HG02970 (cell line): ENCODE results near the gene GRID2.

ENCODE experiments used
- ATAC-seq: cut with Tn5 transposase; IDR thresholded peaks from one replicate; pipeline ENCODE4 v1.9.1; 2021; ENCODE audit warnings: mild to moderate bottlenecking, moderate library complexity, moderate number of reproducible peaks; ENCODE audit not compliant: unreplicated experiment, low FRiP score

The GRID2 gene

DNA sequence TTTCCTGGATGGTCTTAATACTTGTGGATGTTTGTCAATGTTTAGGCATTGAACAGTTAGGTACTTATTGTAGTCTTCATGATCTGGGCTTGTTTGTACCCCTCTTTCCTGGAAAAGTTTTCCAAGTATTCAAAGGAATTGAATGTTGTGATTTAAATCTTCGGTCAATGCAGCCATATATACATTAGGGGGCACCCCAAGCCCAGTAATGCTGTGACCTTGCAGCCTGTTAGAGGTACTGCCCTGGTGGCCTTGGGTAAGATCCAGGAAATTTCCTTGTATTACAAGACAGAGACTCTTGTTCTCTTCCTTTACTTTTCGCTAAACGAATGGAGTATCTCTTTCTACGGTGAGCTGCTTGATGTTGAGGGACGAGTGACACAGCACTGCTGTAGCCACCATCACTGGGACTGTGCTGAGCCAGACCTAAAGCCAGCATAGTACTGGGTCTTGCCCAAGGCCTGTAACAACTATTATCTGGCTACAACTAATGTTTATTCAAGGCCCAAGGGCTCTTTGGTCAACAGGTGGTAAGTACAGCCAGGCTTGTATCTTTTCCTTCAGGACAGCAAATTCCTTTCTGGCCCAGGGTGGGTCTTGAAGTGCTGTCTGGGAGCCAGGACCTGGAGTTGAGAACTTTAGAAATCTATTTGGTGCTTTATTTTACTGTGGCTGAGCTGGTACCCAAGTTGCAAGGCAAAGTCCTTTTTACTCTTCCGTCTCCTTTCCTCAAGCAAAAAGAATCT, 1406.5 kb downstream of the GRID2 start:
- ATAC-seq, result no peak

DNA sequence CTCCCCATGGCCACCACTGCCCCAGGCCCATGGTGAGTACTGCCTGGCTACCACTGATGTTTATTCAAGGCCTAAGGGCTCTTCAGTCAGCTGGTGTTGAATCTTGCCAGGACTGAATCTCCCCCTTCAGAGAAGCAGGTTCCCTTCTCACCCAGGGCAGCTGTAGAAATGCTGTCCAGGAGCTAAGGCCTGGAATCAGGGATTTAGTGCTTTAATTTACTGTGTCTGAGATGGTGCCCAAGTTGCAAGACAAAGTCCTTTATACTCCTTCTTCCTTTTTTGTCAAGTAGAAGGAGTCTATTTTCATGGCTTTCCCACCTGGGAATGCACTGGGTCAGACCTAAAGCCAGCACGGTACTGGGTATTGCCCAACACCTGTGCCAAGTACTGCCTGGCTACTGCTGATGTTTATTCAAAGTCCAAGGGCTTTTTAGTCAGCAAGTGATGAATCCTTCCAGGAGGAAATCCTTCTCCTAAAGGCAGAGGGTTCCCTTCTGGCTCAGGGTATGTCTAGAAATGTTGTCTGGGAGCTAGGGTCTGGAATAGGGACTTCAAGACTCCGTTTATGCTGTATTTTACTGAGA, 1407.2 kb downstream of the GRID2 start:
- ATAC-seq, result no peak

DNA sequence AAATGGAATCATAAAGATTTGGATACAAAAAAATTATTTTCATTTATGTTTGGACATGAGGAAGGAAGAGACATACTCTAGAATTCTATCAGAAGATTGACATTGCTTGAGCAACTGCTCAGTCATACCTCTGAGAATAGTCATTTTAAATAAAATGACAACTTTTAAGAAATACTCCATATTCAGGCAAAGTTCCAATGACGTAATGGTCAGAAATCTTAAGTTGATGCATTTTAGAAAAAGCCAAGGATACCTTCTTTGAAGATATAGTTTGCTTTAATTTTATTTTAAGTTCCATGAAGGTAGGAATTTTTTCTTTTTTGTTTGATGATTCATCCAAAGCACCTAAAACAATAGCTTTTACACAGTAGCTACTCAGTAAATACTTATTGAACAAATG, 1414.5 kb downstream of the GRID2 start:
- ATAC-seq, result no peak

DNA sequence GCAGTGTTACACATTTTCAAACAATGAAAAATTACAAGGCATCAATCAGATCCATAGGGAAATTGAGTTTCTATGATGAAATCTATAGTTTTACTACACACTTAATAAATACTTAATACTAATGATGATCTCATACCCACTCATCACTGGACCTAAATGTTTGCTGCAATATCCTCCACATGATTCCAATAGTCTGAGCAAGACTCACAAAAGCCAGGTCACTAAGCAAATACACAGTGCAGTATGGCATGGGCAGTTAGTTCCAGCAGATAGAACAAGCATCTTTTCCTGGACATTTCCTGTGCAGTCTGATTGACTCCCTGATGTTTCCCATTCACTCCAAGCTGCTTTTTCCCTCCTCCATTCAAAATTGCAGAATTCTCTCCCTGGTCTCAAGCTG, 1415.8 kb downstream of the GRID2 start:
- no peak for ATAC-seq

DNA sequence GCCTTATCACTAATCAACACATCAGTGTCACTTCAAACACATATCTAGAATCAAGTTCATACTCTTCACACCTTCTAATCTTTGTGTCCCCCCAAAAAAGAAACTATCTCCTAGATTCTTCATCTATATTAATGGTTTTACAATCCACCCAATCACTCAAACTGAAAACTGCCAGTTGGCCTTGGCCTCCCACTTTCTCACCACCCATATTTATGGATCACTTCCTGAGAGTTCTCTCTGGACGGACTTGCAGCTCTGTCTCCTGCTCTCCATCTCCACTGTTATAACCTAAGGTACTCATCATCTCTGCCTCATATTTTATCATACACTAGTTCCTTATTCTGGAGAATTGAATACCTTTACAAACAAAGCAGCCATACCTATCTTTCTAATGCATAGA, 1418.7 kb downstream of the GRID2 start:
- ATAC-seq, result no peak

DNA sequence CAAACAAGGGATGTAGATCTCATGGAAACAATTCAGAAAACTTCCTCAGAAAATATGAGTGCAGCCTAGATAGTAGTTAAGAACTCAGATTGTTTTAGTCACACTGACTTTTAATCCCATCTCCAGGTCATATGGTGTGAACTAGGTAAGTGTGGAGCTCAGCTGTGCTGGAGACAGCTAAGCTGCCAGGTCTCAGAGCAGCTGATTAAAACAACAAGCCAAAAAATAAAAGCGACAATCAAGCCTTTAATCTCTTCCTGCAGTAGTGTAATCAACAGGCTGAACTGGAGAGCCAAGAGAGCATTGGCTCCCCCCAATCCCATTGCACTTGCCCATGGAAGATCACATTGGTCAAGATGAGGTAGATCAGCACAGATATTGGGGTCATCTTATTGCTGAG, 1426.5 kb downstream of the GRID2 start:
- no peak for ATAC-seq

DNA sequence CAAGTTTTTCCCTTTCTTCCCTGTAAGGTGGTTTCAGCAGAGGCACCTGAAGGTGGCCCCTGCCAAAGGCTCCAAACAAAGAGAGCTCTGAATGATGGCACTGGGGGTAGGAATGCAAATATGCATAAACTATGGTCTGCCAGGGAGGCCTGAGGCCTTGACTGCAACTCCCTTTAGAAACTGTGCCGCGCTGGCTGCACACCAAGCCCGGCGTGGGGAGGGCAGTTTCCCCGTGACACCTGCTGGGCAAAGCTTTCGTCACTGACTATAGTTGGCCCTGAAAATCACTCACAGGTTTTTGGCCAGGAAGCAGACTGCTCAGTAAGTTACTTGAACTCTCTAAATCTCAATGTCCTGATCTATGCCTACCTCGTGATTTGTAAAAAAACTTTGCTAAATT, 1427.0 kb downstream of the GRID2 start:
- no peak for ATAC-seq

DNA sequence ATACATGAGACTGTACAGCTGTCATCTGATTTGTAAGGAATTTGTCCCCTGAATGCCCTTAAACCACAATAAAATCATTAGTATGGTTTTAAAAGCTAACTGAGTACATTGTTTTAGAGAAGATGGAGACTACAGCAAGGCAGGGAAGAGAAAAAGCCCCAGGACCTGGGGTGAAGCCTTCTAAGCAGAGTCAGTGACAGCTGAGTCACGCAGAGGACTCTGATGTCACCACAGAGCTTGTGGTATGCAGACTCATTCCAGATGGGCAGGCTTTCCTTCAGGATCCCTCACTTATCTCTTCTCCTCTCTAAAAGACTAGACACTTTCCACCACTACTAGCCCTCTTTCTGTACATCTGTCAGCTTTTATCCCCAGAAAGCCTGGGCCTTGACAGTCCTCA, 1427.7 kb downstream of the GRID2 start:
- ATAC-seq, result no peak

DNA sequence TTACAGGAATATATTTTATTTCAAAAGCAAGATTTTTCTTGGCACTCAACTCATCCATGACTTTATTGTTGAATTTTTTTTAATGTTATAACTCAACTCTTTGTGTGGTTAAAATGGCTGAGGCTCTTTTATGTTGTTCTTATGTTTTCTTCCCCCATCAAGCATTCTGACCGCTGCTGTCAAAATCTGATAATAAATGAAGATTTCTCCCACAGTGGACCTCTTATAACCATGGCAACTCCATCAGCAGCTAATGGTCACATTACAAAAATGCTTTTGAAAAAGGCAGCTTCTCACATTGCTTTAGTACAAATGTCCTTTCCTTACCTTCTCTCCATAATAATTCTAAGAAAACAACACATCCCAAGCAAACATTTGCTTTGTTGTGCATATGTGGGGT, 1428.7 kb downstream of the GRID2 start:
- no peak for ATAC-seq

DNA sequence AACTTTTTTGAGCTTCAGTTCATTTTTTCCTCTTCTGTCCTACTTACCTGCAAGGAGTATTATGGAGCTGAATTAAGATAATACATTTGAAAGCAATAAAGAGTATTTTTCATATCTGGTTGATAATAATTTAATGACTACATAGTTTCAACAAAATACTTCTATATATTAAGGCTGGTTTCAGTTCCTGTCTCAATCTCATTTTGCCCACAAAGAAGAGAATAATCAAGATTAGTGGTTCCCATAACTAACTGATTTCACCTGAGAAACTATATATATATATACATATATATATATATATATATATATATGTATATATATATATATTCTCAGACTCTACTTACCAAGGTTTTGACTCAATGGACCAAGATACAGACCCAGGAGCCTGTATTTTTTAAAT, 1437.1 kb downstream of the GRID2 start:
- no peak for ATAC-seq

DNA sequence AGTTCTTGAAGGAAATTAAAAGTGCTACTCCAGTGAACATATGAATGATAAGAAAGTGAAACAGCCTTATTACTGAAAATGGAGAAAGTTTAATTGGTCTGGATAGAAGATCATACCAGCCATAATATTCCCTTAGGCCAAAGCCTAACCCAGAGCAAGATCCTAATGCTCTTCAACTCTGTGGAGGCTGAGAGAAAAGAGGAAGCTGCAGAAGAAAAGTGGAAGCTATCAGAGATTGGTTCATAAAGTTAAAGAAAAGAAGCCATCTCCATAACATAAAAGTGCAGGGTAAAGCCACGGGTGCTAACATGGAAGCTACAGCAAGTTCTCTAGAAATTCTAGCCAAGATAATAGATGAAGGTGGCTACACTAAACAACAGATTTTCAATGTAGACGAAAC, 1439.3 kb downstream of the GRID2 start:
- no peak for ATAC-seq

DNA sequence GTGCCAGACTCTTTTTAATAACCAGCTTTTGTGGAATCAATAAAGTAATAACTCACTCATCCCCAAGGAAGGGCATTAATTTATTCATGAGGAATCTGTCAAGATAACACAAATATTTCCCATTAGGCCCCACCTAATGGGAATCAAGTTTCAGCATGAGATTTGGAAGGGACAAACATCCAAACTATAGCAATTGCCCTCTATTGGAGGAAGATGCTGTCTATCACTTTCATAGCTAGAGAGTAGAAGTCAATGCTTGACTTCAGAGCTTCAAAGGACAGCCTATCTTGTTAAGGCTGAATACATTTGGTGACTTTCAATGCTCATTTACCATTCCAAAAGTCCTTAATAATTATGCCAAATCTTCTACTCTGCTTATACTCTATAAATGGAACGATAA, 1439.9 kb downstream of the GRID2 start:
- ATAC-seq, result no peak

DNA sequence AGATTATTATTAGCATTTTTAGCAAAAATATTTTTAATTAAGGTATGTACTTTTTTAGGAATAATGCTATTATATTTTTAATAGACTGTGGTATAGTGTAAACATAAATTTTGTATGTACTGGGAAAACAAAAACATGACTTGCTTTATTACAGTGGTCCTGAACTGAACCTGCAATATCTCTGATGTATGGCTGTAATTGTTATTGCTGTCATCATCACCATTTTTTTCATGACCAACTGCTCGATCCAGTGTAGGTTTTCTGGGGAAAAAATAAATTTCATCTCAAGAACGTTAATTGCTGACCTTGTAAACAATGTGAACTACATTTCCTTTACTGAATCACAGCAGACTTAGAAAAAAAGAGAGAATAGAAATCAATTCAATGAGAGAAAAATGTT, 1441.2 kb downstream of the GRID2 start:
- no peak for ATAC-seq

DNA sequence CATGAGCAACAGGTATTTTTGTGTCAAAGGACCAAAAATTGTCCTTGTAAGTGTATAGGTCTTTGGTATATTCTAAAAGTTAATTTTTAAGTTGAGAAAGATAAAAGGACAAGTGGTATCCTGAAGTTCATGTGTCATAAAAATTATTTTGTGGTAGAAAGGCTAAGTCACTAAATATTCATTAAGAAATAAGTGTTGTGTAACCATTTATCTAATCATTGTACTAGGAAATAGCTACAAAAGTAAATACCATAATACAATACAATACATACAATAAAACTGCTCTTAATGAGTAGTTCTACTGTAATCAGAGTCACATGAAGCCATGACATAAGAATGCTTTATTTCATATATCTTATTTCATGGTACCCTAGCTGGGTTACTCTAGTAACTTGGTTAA, 1442.3 kb downstream of the GRID2 start:
- ATAC-seq, result no peak

DNA sequence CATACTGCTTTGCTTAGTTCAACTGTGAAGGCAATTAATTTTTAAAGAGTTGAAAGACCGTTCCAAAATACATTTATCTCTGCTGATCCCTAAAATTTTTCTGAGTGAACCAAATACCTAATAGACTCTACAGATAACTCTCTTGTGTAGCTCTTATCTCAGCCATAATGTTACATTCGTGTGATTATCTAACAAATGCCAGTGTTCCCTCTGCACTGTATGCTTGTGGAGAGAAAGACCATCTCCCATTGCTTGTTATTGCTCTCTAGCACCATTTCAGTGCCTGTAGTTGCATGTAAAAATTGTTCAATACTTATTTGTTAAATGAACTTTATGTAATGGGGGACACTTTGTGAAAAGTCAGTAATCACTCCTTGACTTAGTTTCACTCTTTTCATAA, 1443.5 kb downstream of the GRID2 start:
- ATAC-seq, result no peak

DNA sequence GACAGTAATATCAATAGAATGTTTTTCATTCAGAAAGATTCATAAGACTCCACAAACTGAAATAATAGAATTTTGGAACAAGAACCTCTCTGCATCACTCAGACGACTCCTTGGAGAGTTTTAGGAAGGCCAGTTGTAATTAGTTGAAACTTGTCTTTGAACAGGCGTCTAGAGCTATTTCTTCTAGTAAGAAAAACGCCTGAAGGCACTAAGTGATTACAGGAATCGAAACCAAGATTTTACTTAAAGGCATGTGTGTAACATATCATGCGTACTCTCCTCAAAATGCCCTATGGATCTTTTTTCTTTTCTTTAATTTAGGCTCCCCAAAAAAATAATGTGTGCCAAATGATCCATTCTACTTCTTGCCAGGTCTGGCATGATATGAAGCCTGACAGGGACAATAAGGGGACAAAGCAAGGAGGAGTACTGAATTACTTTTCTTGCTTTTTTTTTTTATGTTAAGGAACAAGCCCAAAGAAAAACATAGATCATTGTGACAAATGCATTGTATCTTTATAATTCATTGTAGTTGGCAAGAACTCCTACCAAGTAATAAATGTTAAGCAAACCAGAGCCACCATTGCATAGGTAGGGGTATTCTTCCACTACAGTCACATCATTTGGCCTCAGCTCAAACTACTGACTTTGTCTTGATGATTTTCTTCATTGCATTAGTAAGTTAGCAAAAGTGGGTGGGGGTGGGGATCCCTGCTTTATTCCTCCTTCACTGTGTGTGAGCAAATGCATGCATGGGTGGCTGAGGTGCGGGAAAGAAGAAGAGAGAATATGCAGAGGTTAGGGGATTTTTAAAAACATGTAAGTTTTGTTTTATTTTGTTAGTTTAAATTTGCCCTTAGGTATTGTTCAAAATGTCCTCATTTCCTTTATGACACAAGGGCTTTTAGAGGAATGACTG, 1444.9 kb downstream of the GRID2 start:
- ATAC-seq, result peak; percentile 10

DNA sequence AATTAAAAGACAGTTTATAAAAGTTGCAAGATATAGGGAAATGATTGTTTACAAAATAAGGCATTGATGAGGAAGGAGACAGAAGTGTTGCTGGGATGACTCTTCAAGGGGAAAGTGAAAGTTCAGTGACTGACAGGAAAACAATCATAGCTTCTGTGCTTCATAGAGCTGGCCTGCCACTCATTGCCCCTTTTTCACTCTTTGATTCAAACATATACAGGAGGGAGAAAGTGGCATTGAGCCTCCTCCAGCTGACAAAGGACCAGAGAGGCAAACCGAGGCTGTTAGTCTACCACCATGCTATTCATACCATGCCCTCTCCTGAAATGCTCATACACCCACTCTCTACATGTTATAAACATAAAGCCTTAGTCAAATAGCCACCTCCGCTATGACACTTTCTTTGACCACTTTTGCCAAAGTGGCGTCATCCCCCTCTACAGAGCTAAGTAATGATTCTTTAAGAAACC, 1445.6 kb downstream of the GRID2 start:
- peak; percentile 79 for ATAC-seq

DNA sequence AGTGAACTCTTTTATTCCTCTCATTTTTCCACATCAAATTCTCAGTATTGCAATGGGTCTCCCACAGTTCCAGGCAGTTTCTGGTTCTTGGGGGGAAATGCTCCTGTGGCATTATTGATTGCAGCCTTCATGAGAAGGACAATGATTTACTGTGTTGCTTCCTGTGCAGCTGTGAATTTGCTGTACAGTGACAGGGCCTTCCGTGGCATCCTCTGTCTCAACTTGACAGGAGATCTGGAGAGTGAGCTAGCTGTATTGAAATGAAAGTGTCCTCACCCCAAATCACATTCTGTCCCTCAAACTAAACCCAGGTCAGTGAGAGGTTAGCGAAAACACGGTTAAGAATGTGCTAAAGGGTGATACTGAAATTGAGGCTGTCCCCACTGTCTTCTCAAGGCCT, 1447.6 kb downstream of the GRID2 start:
- ATAC-seq, result no peak

DNA sequence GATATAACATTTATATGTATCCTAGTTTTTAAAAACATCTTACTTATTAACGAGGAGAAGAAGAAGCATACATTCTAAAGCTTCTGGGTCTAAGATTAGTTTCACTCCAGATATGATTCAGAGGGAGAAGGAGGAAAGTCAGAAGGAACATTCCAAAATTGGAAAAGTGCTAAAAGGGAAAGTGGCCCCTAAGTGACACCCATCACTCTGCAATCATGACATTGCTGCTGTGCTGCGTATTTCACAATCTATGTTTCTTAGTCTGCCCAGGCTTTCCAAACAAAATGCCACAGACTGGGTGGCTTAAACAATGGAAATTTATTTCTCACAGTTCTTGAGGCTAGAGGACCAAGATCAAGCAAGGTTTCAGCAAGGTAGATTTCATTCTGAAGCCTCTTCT, 1452.3 kb downstream of the GRID2 start:
- no peak for ATAC-seq

DNA sequence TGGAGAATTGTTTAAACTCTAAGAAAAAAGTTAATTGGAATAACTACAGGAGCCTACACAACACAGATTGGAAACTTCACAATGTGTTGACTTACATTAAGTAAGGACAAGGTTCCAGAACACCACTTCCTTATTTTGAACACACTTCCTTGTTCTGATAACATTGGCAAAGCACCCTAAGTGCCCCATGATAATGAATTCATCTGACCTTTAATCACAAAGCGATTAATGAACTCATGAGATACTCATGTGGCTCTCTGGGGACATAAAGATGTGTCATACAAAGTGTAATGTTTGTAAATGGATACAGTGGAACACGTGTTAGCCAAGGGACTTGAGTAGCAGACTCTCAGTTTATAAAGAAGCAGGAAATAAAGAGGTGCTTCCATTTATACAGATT, 1455.7 kb downstream of the GRID2 start:
- no peak for ATAC-seq

DNA sequence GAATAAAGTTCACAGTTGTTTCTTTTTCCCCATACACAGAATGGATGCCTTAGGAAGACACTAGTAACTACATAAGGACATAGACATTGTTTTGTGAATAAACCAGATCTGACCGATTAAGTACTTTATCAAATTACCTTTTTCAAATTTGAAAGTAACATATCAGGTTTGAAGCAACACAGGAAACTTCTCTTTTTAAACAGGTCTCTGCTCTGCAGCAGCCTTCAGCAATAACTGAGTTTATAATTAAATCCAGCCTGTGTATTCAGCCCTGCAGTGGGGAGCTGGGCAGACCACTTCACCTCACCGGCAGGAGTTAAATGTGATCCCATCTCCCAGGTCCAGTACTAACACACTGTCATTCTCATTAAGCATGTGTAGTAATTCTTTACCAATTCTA, 1456.5 kb downstream of the GRID2 start:
- ATAC-seq, result no peak
